Subcutaneous abdominal adipose tissue (tissue), 5 donors: ENCODE measurements around the gene ZNF501.

Experiments used
- H3K27ac ChIP-seq: one replicate; pipeline ENCODE4 v1.7.0; 2013; ENCODE audit warnings: low read depth, mild to moderate bottlenecking, inconsistent platforms, low read length, moderate library complexity
- H3K27me3 ChIP-seq, 5 donors: one replicate each; pipeline ENCODE4 v1.7.0; 2013; ENCODE audit warnings: low read length in 5 of 5, inconsistent platforms in 1 of 5; ENCODE audit not compliant: control insufficient read depth in 5 of 5, insufficient read depth in 4 of 5
- H3K36me3 ChIP-seq, 5 donors: one replicate each; pipeline ENCODE4 v1.7.0; 2013; ENCODE audit warnings: low read length in 5 of 5; ENCODE audit not compliant: control insufficient read depth in 5 of 5, insufficient read depth in 5 of 5
- H3K4me1 ChIP-seq, 5 donors: one replicate each; pipeline ENCODE4 v1.7.0; 2013; ENCODE audit warnings: low read length in 5 of 5, mild to moderate bottlenecking in 3 of 5, moderate library complexity in 1 of 5; ENCODE audit not compliant: control insufficient read depth in 5 of 5, insufficient read depth in 5 of 5
- H3K4me3 ChIP-seq, 5 donors: one replicate each; pipeline ENCODE4 v1.7.0; 2013; ENCODE audit warnings: low read length in 5 of 5, low read depth in 1 of 5
- H3K9ac ChIP-seq, 5 donors: one replicate each; pipeline ENCODE4 v1.7.0; 2013; ENCODE audit warnings: low read length in 5 of 5, mild to moderate bottlenecking in 4 of 5, moderate library complexity in 3 of 5
- H3K9me3 ChIP-seq, 5 donors: one replicate each; pipeline ENCODE4 v1.7.0; 2013; ENCODE audit warnings: low read length in 5 of 5; ENCODE audit not compliant: control insufficient read depth in 5 of 5
- donor health status: healthy.
- donor health status: healthy.
- donor health status: healthy.
- donor health status: healthy.
- donor health status: healthy.

ZNF501 gene

GRCh38 chr3:44729384-44729910, at the start of gene ZNF501:
Gene ZNF501, plus strand, starts transcription at chr3:44729635. Its CDS starts 4,787 bp downstream, at chr3:44734422.
- Histone ChIP-seq H3K27me3 (no peaks in the 10 kb centered on the region), H3K27ac (peak within 1 kb of the TSS; percentile 50), H3K4me3 (peak within 1 kb of the TSS; percentile 92 to 100 (median 97)), H3K36me3 (peaks cover 26 to 34% (median 31%) of the 10 kb centered on the region in 5 donors), H3K9me3 (peaks cover 32 to 74% (median 64%) of the 10 kb centered on the region in 5 donors), H3K9ac (peak within 1 kb of the TSS; percentile 72 to 84 (median 80)), H3K4me1 (peaks cover 0 to 17% (median 15%) of the 10 kb centered on the region in 5 donors)

DNA sequence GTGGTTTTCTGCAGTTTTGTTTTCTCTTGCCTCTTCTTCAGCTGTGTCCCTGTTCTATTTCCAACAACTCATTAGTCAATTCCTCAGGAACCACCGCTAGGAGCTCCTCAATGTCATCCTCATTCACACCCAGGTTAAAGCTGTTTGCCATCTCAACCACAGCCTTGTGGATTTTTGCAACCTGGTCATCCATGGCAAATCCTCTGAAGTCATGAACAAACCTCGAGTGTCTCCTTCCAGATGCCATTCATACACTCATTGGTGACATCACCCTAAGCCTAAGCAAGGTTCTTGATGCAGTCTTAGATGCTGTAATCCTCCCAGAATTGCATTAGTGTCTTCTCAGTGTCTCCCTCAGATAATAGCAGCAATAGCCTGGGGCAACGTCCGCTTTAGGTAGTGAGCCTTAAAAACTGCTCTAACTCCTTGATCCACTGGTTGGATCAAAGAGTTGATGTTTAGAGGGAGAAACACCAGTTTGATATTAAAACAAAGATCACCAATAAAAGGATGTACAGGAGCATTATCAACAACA, 48.4 kb upstream of the ZNF501 start:
- H3K9ac ChIP-seq = no peak overlapping the region
- peaks cover 3 to 15% (median 12%) of the 10 kb centered on the region in 5 donors for H3K4me1 ChIP-seq
- no peak overlapping the region for H3K27ac ChIP-seq
- H3K36me3 ChIP-seq = peaks cover 0 to 4% (median 3%) of the 10 kb centered on the region in 5 donors
- H3K9me3 ChIP-seq = peaks cover 0 to 15% (median 6%) of the 10 kb centered on the region in 5 donors
- H3K27me3 ChIP-seq = no peaks in the 10 kb centered on the region
- no peak overlapping the region for H3K4me3 ChIP-seq

DNA sequence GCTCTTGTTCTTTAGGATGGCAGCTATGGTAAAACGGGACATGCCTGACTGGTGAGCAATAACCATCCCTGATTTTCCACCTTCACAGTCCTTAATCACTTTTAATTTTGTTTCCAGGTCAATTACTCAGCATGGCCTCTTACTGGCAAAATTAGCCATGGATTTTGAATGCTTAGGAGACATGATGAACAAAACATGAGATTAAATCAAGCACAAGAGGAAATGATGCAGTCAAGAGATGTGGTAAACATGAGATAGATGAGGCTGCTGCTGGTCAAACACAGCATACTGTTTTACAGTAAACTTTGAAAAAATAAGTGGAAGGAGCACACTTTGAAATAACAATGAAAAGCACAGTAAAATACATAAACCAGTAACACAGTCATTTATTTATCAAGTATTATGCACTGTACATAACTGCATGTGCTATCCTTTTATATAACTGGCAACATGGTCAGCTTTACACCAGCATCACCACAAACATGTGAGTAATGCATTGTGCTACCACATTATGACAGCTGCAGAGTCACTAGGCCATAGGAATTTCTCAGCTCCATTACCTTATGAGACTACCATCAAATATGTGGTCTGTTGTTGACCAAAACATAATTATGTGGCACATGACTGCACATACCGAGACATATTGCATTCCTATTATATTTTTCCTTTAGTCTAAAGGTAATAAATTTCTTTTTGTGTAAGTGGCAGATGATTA, 47.1 kb upstream of the ZNF501 start:
- H3K4me1 ChIP-seq = peaks cover 3 to 16% (median 12%) of the 10 kb centered on the region in 5 donors
- H3K27me3 ChIP-seq = no peaks in the 10 kb centered on the region
- no peak overlapping the region for H3K4me3 ChIP-seq
- H3K36me3 ChIP-seq = peaks cover 0 to 4% (median 3%) of the 10 kb centered on the region in 5 donors
- H3K9ac ChIP-seq = no peak overlapping the region
- peaks cover 0 to 15% (median 6%) of the 10 kb centered on the region in 5 donors for H3K9me3 ChIP-seq
- H3K27ac ChIP-seq = no peak overlapping the region

GRCh38 chr3:44685128-44685800, 44.2 kb upstream of the ZNF501 start:
- peaks cover 0 to 15% (median 6%) of the 10 kb centered on the region in 5 donors for H3K9me3 ChIP-seq
- peaks cover 5 to 16% (median 12%) of the 10 kb centered on the region in 5 donors for H3K4me1 ChIP-seq
- peaks cover 0 to 7% (median 5%) of the 10 kb centered on the region in 5 donors for H3K27me3 ChIP-seq
- no peak overlapping the region for H3K27ac ChIP-seq
- peak overlapping the region; percentile 49 to 76 (median 60) for H3K9ac ChIP-seq
- peaks cover 0 to 4% (median 3%) of the 10 kb centered on the region in 5 donors for H3K36me3 ChIP-seq
- H3K4me3 ChIP-seq = peak overlapping the region; percentile 77 to 90 (median 80)

- peaks cover 5 to 16% (median 12%) of the 10 kb centered on the region in 5 donors for H3K4me1 ChIP-seq
- H3K27me3 ChIP-seq = peaks cover 0 to 7% (median 5%) of the 10 kb centered on the region in 5 donors
- peak overlapping the region in 1 of 5 donors; percentile 35 for H3K9ac ChIP-seq
- peaks cover 0 to 3% (median 0%) of the 10 kb centered on the region in 5 donors for H3K36me3 ChIP-seq
- H3K27ac ChIP-seq = no peak overlapping the region
- no peak overlapping the region for H3K4me3 ChIP-seq
- H3K9me3 ChIP-seq = peaks cover 0 to 8% (median 0%) of the 10 kb centered on the region in 5 donors
Measured at GRCh38 chr3:44687898-44688297, 41.5 kb upstream of the ZNF501 start.

GRCh38 chr3:44712455-44713075, 16.9 kb upstream of the ZNF501 start, which contains the start of gene ZNF502:
Gene ZNF502, plus strand, starts transcription at chr3:44712660. Its CDS starts 7,602 bp downstream, at chr3:44720262.
- Histone ChIP-seq H3K4me1 (peaks cover 0 to 14% (median 11%) of the 10 kb centered on the region in 5 donors), H3K4me3 (peak within 1 kb of the TSS; percentile 88 to 96 (median 92)), H3K9ac (peak within 1 kb of the TSS; percentile 22 to 93 (median 76)), H3K27me3 (peaks cover 0 to 11% (median 4%) of the 10 kb centered on the region in 5 donors), H3K36me3 (peaks cover 0 to 7% (median 4%) of the 10 kb centered on the region in 5 donors), H3K9me3 (peaks cover 6 to 39% (median 18%) of the 10 kb centered on the region in 5 donors), H3K27ac (peak within 1 kb of the TSS; percentile 77)

GRCh38 chr3:44721231-44722102, 8.0 kb upstream of the ZNF501 start:
- Histone ChIP-seq H3K27me3 (peaks cover 0 to 5% (median 0%) of the 10 kb centered on the region in 5 donors), H3K36me3 (peaks cover 22 to 53% (median 39%) of the 10 kb centered on the region in 5 donors), H3K9me3 (peaks cover 70 to 99% (median 88%) of the 10 kb centered on the region in 5 donors), H3K4me1 (peaks cover 0 to 5% (median 0%) of the 10 kb centered on the region in 5 donors), H3K4me3 (peak overlapping the region; percentile 30 to 59 (median 47)), H3K9ac (peak overlapping the region in 1 of 5 donors; percentile 84), H3K27ac (no peak overlapping the region)

GRCh38 chr3:44722103-44722401, 7.4 kb upstream of the ZNF501 start:
- no peak overlapping the region for H3K27ac ChIP-seq
- peaks cover 0 to 5% (median 0%) of the 10 kb centered on the region in 5 donors for H3K27me3 ChIP-seq
- peak overlapping the region; percentile 30 to 59 (median 47) for H3K4me3 ChIP-seq
- H3K36me3 ChIP-seq = peaks cover 22 to 51% (median 39%) of the 10 kb centered on the region in 5 donors
- H3K9ac ChIP-seq = no peak overlapping the region
- H3K4me1 ChIP-seq = peaks cover 0 to 5% (median 0%) of the 10 kb centered on the region in 5 donors
- peaks cover 70 to 98% (median 86%) of the 10 kb centered on the region in 5 donors for H3K9me3 ChIP-seq
